Upper lobe of right lung (tissue), 1 donor: ENCODE data around the gene GLE1. TPM values are rescaled to one million over a fixed set of nuclear protein-coding genes. Genes with fewer than 3 reads are reported as not detected.

ENCODE experiments used
- ATAC-seq: fragments of 200-7000 bp; cut with Tn5 transposase; one replicate; pipeline ENCODE4 v1.9.1; 2020; ENCODE audit warnings: mild to moderate bottlenecking, moderate library complexity
- DNase-seq: peaks from one replicate; pipeline ENCODE4 v3.0.0-alpha.2; 2020
- H3K27ac ChIP-seq: fragments of 200-600 bp; one replicate; pipeline ENCODE4 v1.8.0; 2022
- H3K27me3 ChIP-seq: fragments of 200-600 bp; one replicate; pipeline ENCODE4 v1.8.0; 2022; ENCODE audit warnings: mild to moderate bottlenecking
- H3K36me3 ChIP-seq: fragments of 200-600 bp; one replicate; pipeline ENCODE4 v1.8.0; 2022
- H3K4me1 ChIP-seq: fragments of 200-600 bp; one replicate; pipeline ENCODE4 v1.8.0; 2022
- H3K4me3 ChIP-seq: fragments of 200-600 bp; one replicate; pipeline ENCODE4 v1.8.0; 2022; ENCODE audit warnings: mild to moderate bottlenecking
- H3K9me3 ChIP-seq: fragments of 200-600 bp; one replicate; pipeline ENCODE4 v1.8.0; 2022
- intact Hi-C: fragments of 100-400 bp; cut with DNase I; formaldehyde crosslinking; loops from one replicate; pipeline ENCODE4 v1.11.0; 2022
- total RNA-seq: library from RNA; stranded (reverse); fragmentation: NEBNext Ultra II Directional; extraction: Animal tissue kit (Norgen Biotek cat#: 25700); gene quantifications from one replicate; pipeline ENCODE4 v1.2.1, GENCODE V29; 2021
- TF ChIP-seq, protein P1 (sequence below): fragments of 200-600 bp; IDR thresholded peaks from one replicate; pipeline ENCODE4 v1.8.0; 2022; ENCODE audit warnings: antibody characterized with exemption
- donor health status: DM: no; HTN: yes; CAD: no; lungs with severe emphysema.

GLE1 gene
- total RNA-seq, 1 donor from 2014 or later = 21.8 TPM

DNA sequence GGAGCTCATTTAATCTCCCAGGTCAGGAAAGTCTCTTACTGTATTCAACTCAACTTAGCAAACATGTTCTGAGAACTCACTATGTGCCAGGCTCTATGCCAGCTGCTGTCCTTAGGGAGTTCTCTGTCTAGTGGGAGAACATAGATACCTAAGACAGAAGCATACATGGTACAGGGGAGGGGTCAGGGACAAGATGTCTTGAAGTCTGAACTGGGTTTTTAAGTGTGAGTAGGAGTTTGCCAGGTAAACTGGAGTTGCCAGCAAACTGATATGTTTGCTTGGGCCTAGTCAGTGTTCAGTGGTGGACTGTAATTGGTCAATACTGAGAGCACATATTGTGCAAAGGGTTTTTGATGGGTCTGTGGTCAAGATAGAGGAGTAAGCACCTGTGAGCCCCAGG lies 18.3 kb upstream of the GLE1 start:
- TF ChIP-seq, protein P1, sequence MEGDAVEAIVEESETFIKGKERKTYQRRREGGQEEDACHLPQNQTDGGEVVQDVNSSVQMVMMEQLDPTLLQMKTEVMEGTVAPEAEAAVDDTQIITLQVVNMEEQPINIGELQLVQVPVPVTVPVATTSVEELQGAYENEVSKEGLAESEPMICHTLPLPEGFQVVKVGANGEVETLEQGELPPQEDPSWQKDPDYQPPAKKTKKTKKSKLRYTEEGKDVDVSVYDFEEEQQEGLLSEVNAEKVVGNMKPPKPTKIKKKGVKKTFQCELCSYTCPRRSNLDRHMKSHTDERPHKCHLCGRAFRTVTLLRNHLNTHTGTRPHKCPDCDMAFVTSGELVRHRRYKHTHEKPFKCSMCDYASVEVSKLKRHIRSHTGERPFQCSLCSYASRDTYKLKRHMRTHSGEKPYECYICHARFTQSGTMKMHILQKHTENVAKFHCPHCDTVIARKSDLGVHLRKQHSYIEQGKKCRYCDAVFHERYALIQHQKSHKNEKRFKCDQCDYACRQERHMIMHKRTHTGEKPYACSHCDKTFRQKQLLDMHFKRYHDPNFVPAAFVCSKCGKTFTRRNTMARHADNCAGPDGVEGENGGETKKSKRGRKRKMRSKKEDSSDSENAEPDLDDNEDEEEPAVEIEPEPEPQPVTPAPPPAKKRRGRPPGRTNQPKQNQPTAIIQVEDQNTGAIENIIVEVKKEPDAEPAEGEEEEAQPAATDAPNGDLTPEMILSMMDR = no peak
- Histone ChIP-seq H3K27ac (no peak overlapping the region), H3K36me3 (peaks cover 82% of the 10 kb centered on the region), H3K9me3 (no peaks in the 10 kb centered on the region), H3K4me3 (no peak overlapping the region), H3K4me1 (no peaks in the 10 kb centered on the region), H3K27me3 (no peaks in the 10 kb centered on the region)
- ATAC-seq = no peak
- no peak for DNase-seq
- intact Hi-C loops = no loop called here

DNA sequence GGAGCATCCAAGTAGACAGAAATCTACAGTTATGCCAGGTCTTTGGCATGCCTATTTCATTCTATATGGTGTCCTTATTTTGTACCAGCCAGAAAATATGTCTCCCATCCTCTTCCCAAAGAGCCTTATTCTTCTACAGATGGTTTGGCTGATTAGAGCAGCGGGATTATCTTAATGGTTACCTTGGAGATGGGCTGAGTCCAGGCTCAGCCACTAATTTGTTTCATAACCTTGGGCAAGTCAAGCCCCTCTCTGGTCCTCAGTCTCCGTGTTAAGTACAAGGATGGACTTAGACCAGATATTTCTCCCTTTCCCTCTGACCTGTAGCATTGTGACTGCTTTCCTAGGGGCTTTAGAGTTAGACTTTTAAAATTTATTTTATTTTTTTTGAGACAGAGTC lies 11.1 kb upstream of the GLE1 start:
- DNase-seq = no peak
- ATAC-seq = no peak
- peaks cover 5% of the 10 kb centered on the region for H3K4me1 ChIP-seq
- no peak overlapping the region for H3K4me3 ChIP-seq
- intact Hi-C loops = no loop called here
- no peaks in the 10 kb centered on the region for H3K9me3 ChIP-seq
- TF ChIP-seq, protein P1 = no peak
- H3K36me3 ChIP-seq = peaks cover 61% of the 10 kb centered on the region
- H3K27me3 ChIP-seq = no peaks in the 10 kb centered on the region
- no peak overlapping the region for H3K27ac ChIP-seq

DNA sequence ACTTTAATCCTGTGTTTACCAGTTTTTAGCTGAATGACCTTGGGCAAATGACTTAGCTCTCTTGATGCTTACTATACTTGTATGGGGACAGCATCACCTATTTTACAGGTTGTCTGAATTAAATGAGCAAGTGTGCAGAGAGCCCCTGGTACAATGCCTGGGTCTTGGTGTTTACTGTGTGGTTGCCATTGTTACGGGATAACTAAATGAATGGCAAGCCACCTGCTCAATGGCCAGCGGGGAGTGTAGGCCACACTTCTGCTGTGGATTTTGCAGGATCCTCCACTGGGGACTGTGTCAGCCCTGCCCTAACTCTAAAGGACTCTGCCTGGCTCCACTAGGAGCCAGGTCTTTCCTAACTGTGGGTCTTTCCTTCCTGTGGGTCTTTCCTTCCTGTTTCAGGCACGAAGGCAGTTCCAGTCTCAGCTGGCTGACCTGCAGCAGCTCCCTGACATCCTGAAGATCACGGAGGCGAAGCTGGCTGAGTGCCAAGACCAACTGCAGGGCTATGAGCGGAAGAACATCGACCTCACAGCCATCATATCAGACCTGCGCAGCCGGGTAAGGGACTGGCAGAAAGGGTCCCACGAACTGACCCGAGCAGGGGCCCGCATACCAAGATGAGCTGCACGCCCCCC lies 10.3 kb upstream of the GLE1 start:
- intact Hi-C loops = no loop called here
- H3K27ac ChIP-seq = no peak overlapping the region
- H3K9me3 ChIP-seq = no peaks in the 10 kb centered on the region
- ATAC-seq (peak; percentile 67), DNase-seq (peak; percentile 74)
- peaks cover 5% of the 10 kb centered on the region for H3K4me1 ChIP-seq
- H3K4me3 ChIP-seq = no peak overlapping the region
- H3K27me3 ChIP-seq = no peaks in the 10 kb centered on the region
- TF ChIP-seq, protein P1 = no peak
- peaks cover 61% of the 10 kb centered on the region for H3K36me3 ChIP-seq

DNA sequence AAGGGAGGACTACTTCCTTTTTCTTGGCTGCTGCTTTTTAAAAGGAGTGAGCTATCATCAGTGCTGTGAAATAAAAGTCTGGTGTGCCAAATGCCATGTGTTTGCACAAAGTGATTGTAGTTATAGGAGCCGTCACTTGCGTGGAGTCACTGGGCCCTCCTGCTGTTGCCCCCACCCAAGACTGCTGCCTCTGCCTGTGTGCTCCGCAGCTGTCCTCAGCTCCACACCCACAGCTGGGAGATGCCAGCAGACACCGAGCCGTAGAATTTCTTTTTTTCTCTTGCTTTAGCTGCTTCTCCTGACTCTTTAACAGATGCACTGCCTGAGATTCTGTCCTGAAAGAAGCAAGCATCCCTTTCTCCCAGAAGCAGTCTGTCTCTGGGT lies 9.8 kb upstream of the GLE1 start:
- Histone ChIP-seq H3K27me3 (no peaks in the 10 kb centered on the region), H3K4me1 (peaks cover 5% of the 10 kb centered on the region), H3K9me3 (no peaks in the 10 kb centered on the region), H3K27ac (peak overlapping the region; percentile 2), H3K4me3 (no peak overlapping the region), H3K36me3 (peaks cover 56% of the 10 kb centered on the region)
- DNase-seq (peak; percentile 26), ATAC-seq (no peak)
- intact Hi-C loops = no loop called here
- TF ChIP-seq, protein P1 = no peak

DNA sequence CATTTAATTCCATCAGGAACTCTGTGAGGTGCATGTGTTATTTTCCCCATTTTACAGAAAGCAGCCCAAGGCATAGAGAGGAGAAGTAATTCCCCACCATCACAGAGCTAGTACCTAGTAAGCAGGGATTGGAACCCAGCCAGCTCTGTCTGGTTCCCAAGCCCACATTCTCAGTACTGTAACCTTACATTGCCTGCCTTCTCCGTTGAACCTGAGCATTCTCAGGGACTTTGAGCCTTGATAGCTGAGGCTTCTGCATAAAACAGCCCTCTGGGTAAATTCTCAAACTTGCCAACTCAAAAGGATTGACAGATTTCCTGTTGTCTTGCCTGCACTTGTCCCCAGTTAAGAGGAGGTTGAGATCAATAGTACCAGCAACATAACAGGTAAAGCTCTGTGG lies 9.2 kb upstream of the GLE1 start:
- H3K36me3 ChIP-seq = peaks cover 54% of the 10 kb centered on the region
- DNase-seq (no peak), ATAC-seq (no peak)

More for the DNA sequence above, 9.2 kb upstream of the GLE1 start:
- Histone ChIP-seq H3K27ac (peak overlapping the region; percentile 2), H3K27me3 (no peaks in the 10 kb centered on the region), H3K9me3 (no peaks in the 10 kb centered on the region), H3K4me1 (peaks cover 5% of the 10 kb centered on the region), H3K4me3 (no peak overlapping the region)
- intact Hi-C loops = no loop called here
- TF ChIP-seq, protein P1 = no peak
